ENCODE results near the gene TMEM130. TPM values are rescaled to one million over a fixed set of nuclear protein-coding genes. Genes with fewer than 3 reads are reported as not detected.

Gene TMEM130
- total RNA-seq, 2 donors from 2014 or later: 0.36 to 83.6 TPM

DNA sequence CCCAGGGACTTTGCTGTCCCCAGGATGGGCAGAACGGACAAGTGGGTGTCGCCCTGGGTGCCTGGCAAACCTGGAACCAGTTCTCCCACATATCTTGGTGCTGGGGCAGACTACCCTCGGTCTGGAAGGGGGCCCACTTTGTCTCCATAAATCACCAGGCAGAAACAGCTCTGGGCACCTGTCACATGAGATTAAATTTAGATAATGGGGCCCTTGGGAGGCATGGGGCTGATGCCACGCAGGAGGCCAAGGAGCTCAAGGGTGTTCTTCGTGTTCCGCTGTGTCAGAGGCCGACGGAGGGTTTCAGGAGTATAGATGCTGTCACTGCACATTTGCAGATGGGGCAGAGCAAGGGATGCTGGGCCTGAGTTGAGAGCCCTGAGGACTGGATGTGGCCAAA lies 72.7 kb downstream of the TMEM130 start:
- 23% methylated on average over 8 of the region's 8 CpGs for WGBS
- H3K4me1 ChIP-seq (replicated peaks): no peaks in the 10 kb centered on the region
- DNase-seq (ENCODE audit: low spot score): peak; percentile 67
- intact Hi-C loops (cut with DNase I): no loop called here
- no peaks in the 10 kb centered on the region for H3K36me3 ChIP-seq
- H3K27ac ChIP-seq: no peak overlapping the region
- no peak overlapping the region for H3K4me3 ChIP-seq
- no peak for TF ChIP-seq POLR2A (IDR thresholded peaks at IDR 0.05)
- TF ChIP-seq, protein P1, sequence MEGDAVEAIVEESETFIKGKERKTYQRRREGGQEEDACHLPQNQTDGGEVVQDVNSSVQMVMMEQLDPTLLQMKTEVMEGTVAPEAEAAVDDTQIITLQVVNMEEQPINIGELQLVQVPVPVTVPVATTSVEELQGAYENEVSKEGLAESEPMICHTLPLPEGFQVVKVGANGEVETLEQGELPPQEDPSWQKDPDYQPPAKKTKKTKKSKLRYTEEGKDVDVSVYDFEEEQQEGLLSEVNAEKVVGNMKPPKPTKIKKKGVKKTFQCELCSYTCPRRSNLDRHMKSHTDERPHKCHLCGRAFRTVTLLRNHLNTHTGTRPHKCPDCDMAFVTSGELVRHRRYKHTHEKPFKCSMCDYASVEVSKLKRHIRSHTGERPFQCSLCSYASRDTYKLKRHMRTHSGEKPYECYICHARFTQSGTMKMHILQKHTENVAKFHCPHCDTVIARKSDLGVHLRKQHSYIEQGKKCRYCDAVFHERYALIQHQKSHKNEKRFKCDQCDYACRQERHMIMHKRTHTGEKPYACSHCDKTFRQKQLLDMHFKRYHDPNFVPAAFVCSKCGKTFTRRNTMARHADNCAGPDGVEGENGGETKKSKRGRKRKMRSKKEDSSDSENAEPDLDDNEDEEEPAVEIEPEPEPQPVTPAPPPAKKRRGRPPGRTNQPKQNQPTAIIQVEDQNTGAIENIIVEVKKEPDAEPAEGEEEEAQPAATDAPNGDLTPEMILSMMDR (IDR thresholded peaks at IDR 0.05): no peak
- TF ChIP-seq POLR2AphosphoS5 (IDR thresholded peaks at IDR 0.05): peak; percentile 41
- H3K27me3 ChIP-seq (replicated peaks; ENCODE audit: insufficient read depth): no peaks in the 10 kb centered on the region
- no peaks in the 10 kb centered on the region for H3K9me3 ChIP-seq

Small RNA genes within 50 kb of the gene (microRNA-seq; reads per million reads assigned to microRNA genes)
- 1.0 reads per million, percentile 9 among the genes with 10 or more reads in this experiment for gene MIR3609

Small RNA genes within 50 kb of the gene (small RNA-seq; reads per million reads assigned to genes)
- 3.5 to 6.2 reads per million in 2 donors for gene MIR3609

Other genes with a start within 250 kb of the TMEM130 start
- gene TRRAP, start 8.5 kb upstream of the TMEM130 start, total RNA-seq: 10 to 100 TPM; 38.3 to 87.4 TPM

Data from prostate gland (tissue), 2 donors.